IMR-90 (cell line): ENCODE measurements around the gene TAS1R1.

Experiments used
- CEBPB ChIP-seq: IDR thresholded peaks from 2 replicates; pipeline ENCODE4 v1.6.1; 2012; ENCODE audit warnings: low read depth, low read length, improper control_type of control experiment
- ELK1 ChIP-seq: fragments of 150-350 bp; IDR thresholded peaks from 2 replicates; pipeline ENCODE4 v1.6.1; 2016; ENCODE audit warnings: low read depth, mild to moderate bottlenecking, low read length, moderate library complexity, borderline replicate concordance
- MAFK ChIP-seq: IDR thresholded peaks from 2 replicates; pipeline ENCODE4 v1.6.1; 2012; ENCODE audit warnings: low read depth, low read length, improper control_type of control experiment
- RAD21 ChIP-seq: IDR thresholded peaks from 2 replicates; pipeline ENCODE4 v1.6.1; 2012; ENCODE audit warnings: low read length, improper control_type of control experiment
- TF ChIP-seq, protein P1 (sequence below): conservative IDR thresholded peaks from 2 replicates; pipeline ENCODE4 v1.5.1; 2012; ENCODE audit warnings: mild to moderate bottlenecking, low read depth, low read length, improper control_type of control experiment

DNA sequence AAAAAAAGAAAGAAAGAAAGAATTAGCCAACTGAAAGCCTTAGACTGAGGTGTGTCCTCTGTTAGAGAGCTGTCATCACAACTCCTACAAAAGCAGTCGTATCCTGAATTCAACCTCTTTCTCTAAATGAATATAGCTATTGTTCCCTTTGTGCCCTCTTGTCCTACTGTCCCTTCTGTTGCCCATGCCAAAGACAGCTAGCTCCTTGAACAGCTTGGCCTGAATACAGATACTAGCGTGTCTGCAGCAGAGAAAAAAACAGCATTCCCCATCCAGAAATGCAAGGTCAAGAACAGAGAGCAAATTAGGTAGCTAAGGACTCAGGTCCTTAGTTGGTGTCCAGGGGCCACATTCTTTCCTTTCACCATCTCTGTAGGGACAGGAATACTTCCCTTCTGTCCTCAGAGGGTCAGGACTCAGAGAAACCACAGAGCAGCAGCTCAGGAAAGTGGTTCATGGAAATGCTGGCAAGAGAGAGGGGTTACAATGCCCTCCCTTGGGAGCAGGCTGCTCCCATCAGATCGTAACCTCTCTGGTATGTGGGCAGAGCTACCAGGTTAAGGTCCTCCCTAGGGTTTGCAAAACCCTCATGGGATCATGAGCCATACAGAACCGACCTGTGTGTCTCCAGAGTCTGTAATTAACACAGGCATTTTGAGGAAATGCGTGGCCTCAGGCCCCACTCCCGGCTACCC lies 22.9 kb downstream of the TAS1R1 start:
- TF ChIP-seq CEBPB, result no peak
- TF ChIP-seq, protein P1, sequence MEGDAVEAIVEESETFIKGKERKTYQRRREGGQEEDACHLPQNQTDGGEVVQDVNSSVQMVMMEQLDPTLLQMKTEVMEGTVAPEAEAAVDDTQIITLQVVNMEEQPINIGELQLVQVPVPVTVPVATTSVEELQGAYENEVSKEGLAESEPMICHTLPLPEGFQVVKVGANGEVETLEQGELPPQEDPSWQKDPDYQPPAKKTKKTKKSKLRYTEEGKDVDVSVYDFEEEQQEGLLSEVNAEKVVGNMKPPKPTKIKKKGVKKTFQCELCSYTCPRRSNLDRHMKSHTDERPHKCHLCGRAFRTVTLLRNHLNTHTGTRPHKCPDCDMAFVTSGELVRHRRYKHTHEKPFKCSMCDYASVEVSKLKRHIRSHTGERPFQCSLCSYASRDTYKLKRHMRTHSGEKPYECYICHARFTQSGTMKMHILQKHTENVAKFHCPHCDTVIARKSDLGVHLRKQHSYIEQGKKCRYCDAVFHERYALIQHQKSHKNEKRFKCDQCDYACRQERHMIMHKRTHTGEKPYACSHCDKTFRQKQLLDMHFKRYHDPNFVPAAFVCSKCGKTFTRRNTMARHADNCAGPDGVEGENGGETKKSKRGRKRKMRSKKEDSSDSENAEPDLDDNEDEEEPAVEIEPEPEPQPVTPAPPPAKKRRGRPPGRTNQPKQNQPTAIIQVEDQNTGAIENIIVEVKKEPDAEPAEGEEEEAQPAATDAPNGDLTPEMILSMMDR, result no peak
- TF ChIP-seq MAFK, result no peak
- no peak for TF ChIP-seq RAD21
- TF ChIP-seq ELK1, result no peak
